HEK293 (cell line): ENCODE results near the gene DYNC2I2.

Experiments used
- EGR2 ChIP-seq: fragments of 450-650 bp; formaldehyde crosslinking; IDR thresholded peaks from 2 replicates; pipeline ENCODE4 v1.5.1; 2016; ENCODE audit warnings: low read depth, missing biosample characterization, missing genetic modification characterization
- INSM2 ChIP-seq: fragments of 450-650 bp; formaldehyde crosslinking; IDR thresholded peaks from 2 replicates; pipeline ENCODE4 v1.5.1; 2016; ENCODE audit warnings: missing biosample characterization, missing genetic modification characterization
- KLF1 ChIP-seq: fragments of 450-650 bp; formaldehyde crosslinking; IDR thresholded peaks from 2 replicates; pipeline ENCODE4 v1.5.1; 2016; ENCODE audit warnings: missing biosample characterization, missing genetic modification characterization
- KLF16 ChIP-seq: fragments of 450-650 bp; formaldehyde crosslinking; IDR thresholded peaks from 2 replicates; pipeline ENCODE4 v1.5.1; 2017; ENCODE audit warnings: missing biosample characterization, missing genetic modification characterization
- KLF7 ChIP-seq: fragments of 450-650 bp; formaldehyde crosslinking; IDR thresholded peaks from 2 replicates; pipeline ENCODE4 v1.5.1; 2016; ENCODE audit warnings: missing biosample characterization, missing genetic modification characterization, borderline replicate concordance
- PBX3 ChIP-seq: sonication (generic); formaldehyde crosslinking; IDR thresholded peaks from 2 replicates; pipeline ENCODE4 v1.8.1; 2022; ENCODE audit warnings: mild to moderate bottlenecking, moderate library complexity, missing genetic modification reagents
- PRDM10 ChIP-seq: fragments of 450-650 bp; formaldehyde crosslinking; IDR thresholded peaks from 2 replicates; pipeline ENCODE4 v1.5.1; 2016; ENCODE audit warnings: missing biosample characterization, missing genetic modification characterization
- SP2 ChIP-seq: fragments of 450-650 bp; formaldehyde crosslinking; IDR thresholded peaks from 2 replicates; pipeline ENCODE4 v1.5.1; 2016; ENCODE audit warnings: missing biosample characterization, missing genetic modification characterization
- SP7 ChIP-seq: fragments of 450-650 bp; formaldehyde crosslinking; IDR thresholded peaks from 2 replicates; pipeline ENCODE4 v1.5.1; 2016; ENCODE audit warnings: missing biosample characterization, missing genetic modification characterization
- TRIM28 ChIP-seq: IDR thresholded peaks from 2 replicates; pipeline ENCODE4 v1.6.1; 2011; ENCODE audit warnings: low read length, control low read depth, borderline replicate concordance
- WT1 ChIP-seq: fragments of 450-650 bp; formaldehyde crosslinking; IDR thresholded peaks from 2 replicates; pipeline ENCODE4 v1.5.1; 2016; ENCODE audit warnings: missing biosample characterization, missing genetic modification characterization
- ZBTB44 ChIP-seq: fragments of 450-650 bp; IDR thresholded peaks from 2 replicates; pipeline ENCODE4 v1.5.1; 2018; ENCODE audit warnings: missing biosample characterization, mild to moderate bottlenecking, missing genetic modification characterization
- ZNF10 ChIP-seq: fragments of 450-650 bp; formaldehyde crosslinking; IDR thresholded peaks from 2 replicates; pipeline ENCODE4 v1.5.1; 2017; ENCODE audit warnings: missing biosample characterization, missing genetic modification characterization
- ZNF121 ChIP-seq: fragments of 450-650 bp; formaldehyde crosslinking; IDR thresholded peaks from 2 replicates; pipeline ENCODE4 v1.5.1; 2016; ENCODE audit warnings: missing biosample characterization, missing genetic modification characterization
- ZNF184 ChIP-seq: fragments of 450-650 bp; IDR thresholded peaks from 2 replicates; pipeline ENCODE4 v1.5.1; 2018; ENCODE audit warnings: missing biosample characterization, mild to moderate bottlenecking, missing genetic modification characterization
- ZNF211 ChIP-seq: fragments of 450-650 bp; formaldehyde crosslinking; IDR thresholded peaks from 2 replicates; pipeline ENCODE4 v1.5.1; 2016; ENCODE audit warnings: low read depth, missing biosample characterization, missing genetic modification characterization
- ZNF223 ChIP-seq: fragments of 450-650 bp; formaldehyde crosslinking; IDR thresholded peaks from 2 replicates; pipeline ENCODE4 v1.5.1; 2016; ENCODE audit warnings: missing biosample characterization, missing genetic modification characterization
- ZNF280D ChIP-seq: fragments of 450-650 bp; formaldehyde crosslinking; IDR thresholded peaks from 2 replicates; pipeline ENCODE4 v1.5.1; 2016; ENCODE audit warnings: missing biosample characterization, missing genetic modification characterization
- ZNF561 ChIP-seq: fragments of 450-650 bp; IDR thresholded peaks from 2 replicates; pipeline ENCODE4 v1.5.1; 2018; ENCODE audit warnings: missing biosample characterization, missing genetic modification characterization, borderline replicate concordance
- ZNF571 ChIP-seq: fragments of 450-650 bp; formaldehyde crosslinking; IDR thresholded peaks from 2 replicates; pipeline ENCODE4 v1.5.0; 2017; ENCODE audit warnings: missing biosample characterization, missing genetic modification characterization
- ZNF623 ChIP-seq: fragments of 450-650 bp; formaldehyde crosslinking; IDR thresholded peaks from 2 replicates; pipeline ENCODE4 v1.5.1; 2016; ENCODE audit warnings: missing biosample characterization, missing genetic modification characterization
- ZNF629 ChIP-seq: fragments of 450-650 bp; formaldehyde crosslinking; IDR thresholded peaks from 2 replicates; pipeline ENCODE4 v1.5.1; 2017; ENCODE audit warnings: missing biosample characterization, missing genetic modification characterization
- ZNF639 ChIP-seq: fragments of 450-650 bp; formaldehyde crosslinking; IDR thresholded peaks from 2 replicates; pipeline ENCODE4 v1.5.1; 2016; ENCODE audit warnings: missing biosample characterization, missing genetic modification characterization
- ZNF768 ChIP-seq: fragments of 450-650 bp; formaldehyde crosslinking; IDR thresholded peaks from 2 replicates; pipeline ENCODE4 v1.5.1; 2018; ENCODE audit warnings: missing biosample characterization, mild to moderate bottlenecking, missing genetic modification characterization
- ZNF785 ChIP-seq: fragments of 450-650 bp; formaldehyde crosslinking; IDR thresholded peaks from 2 replicates; pipeline ENCODE4 v1.5.1; 2016; ENCODE audit warnings: missing biosample characterization, missing genetic modification characterization

The DYNC2I2 gene

GRCh38 chr9:128635266-128636023, 21.2 kb downstream of the DYNC2I2 start (continued):
- no peak for TF ChIP-seq ZNF785 (tag by site-specific recombination)
- peak; percentile 92 for TF ChIP-seq KLF1 (tag by site-specific recombination)
- TF ChIP-seq ZNF211 (tag by site-specific recombination), result no peak
- TF ChIP-seq PBX3 (CRISPR knock-in tag), result no peak; the same call in 1 of the 2 replicates
- TF ChIP-seq PRDM10 (tag by site-specific recombination), result peak; percentile 35; the same call in 1 of the 2 replicates
- TF ChIP-seq SP2 (tag by site-specific recombination), result peak; percentile 31
- no peak for TF ChIP-seq ZNF571 (tag by site-specific recombination)
- 0 out of 2 replicates have a peak, but pooled peaks have one; percentile 48 for TF ChIP-seq ZNF623 (tag by site-specific recombination)
- TF ChIP-seq ZNF223 (tag by site-specific recombination), result no peak
- no peak for TF ChIP-seq ZNF561 (tag by site-specific recombination)
- no peak for TF ChIP-seq ZBTB44
- no peak for TF ChIP-seq TRIM28
- no peak for TF ChIP-seq ZNF184 (tag by site-specific recombination)
- no peak for TF ChIP-seq ZNF10 (tag by site-specific recombination)
- peak; percentile 53; the same call in 1 of the 2 replicates for TF ChIP-seq WT1 (tag by site-specific recombination)
- TF ChIP-seq SP7 (tag by site-specific recombination), result peak; percentile 69
- TF ChIP-seq KLF16 (tag by site-specific recombination), result peak; percentile 49
- no peak for TF ChIP-seq ZNF121
- TF ChIP-seq ZNF639 (tag by site-specific recombination), result 0 out of 2 replicates have a peak, but pooled peaks have one; percentile 31
- no peak for TF ChIP-seq INSM2 (tag by site-specific recombination)
- TF ChIP-seq ZNF768 (tag by site-specific recombination), result no peak
- TF ChIP-seq EGR2, result peak; percentile 94
- peak; percentile 74 for TF ChIP-seq ZNF629 (tag by site-specific recombination)
- TF ChIP-seq ZNF280D (tag by site-specific recombination), result no peak
- peak; percentile 64; the same call in 1 of the 2 replicates for TF ChIP-seq KLF7 (tag by site-specific recombination)
